22Rv1 (cell line): ENCODE measurements around the gene KLHL14.

ENCODE experiments used
- CTCF ChIP-seq: fragments of 450-650 bp; IDR thresholded peaks from 2 replicates; pipeline ENCODE4 v1.5.1; 2017; ENCODE audit warnings: mild to moderate bottlenecking
- ZFX ChIP-seq: fragments of 450-650 bp; IDR thresholded peaks from 2 replicates; pipeline ENCODE4 v1.6.1; 2017; ENCODE audit warnings: antibody characterized with exemption, borderline replicate concordance

GRCh38 chr18:32629981-32630700, 142.7 kb downstream of the KLHL14 start:
- no peak for TF ChIP-seq CTCF
- no peak for TF ChIP-seq ZFX
